SHP77 treated with DMSO at 0.1 percent for 48 hours (cell line): ENCODE measurements around the gene NINL.
"Not testable (repeated sequence)": the region's sequence is repeated elsewhere in the genome, so short reads cannot be mapped to it uniquely, and the experiment has no call there.

ENCODE experiments used
- DNase-seq: peaks from one replicate; lab custom pipeline; 2025; lab: John Stamatoyannopoulos, UW

The NINL gene

DNA sequence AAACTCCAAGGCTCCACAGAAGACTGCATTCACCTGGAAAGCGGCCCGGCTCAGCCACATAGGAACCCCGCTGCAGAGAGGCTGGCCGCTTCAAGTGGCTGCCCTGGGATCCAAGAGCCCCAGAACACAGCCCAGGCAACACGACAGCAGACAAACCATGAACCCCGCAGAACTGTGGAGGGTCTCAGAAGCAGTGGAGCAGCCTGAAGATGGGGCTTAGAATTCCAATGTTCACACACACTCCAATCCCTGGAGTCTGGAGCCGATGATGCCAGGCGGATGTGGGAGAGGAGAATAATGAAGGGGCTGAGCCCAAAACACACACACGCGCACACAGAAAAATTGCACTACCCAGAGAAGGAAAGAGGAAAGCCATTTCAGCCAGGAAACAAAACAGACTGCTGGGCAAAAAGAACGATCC is 52.4 kb downstream of the NINL start:
- no peak for DNase-seq

DNA sequence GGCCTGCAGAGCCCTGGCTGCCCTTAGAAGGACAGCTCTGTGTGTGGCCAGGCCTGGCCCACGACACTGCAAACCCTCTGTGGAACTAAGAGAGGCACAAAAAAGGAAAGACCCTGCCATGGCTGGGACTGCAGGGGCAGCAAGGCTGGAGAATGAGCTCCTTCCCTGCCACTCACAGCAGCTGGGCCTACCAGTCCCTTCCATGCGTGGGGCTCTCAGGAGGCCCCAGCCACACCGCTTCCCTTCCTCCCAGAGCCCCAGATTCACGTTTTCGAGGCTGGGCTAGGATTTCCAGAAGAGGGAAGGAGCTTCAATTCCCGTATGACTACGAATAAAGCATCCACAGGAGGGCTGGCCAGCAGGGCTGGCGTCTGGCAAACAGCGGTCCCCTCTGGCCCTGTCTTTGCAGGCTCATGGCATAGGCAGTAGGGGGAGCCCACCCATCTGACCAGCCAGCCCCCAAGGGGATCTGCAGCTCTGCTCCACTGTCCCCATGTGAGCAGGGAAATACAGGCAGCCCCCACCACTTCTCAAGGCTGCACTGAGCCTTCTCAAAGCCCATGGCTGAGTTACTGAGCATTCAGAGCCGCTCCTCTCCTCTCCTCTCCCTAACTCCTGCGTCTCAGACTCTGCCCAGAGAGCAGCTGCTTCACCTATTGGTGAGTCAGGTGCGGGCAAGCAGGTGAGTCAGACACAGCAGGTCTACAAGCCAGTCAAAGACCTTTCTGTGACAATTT is 53.1 kb downstream of the NINL start:
- no peak for DNase-seq

DNA sequence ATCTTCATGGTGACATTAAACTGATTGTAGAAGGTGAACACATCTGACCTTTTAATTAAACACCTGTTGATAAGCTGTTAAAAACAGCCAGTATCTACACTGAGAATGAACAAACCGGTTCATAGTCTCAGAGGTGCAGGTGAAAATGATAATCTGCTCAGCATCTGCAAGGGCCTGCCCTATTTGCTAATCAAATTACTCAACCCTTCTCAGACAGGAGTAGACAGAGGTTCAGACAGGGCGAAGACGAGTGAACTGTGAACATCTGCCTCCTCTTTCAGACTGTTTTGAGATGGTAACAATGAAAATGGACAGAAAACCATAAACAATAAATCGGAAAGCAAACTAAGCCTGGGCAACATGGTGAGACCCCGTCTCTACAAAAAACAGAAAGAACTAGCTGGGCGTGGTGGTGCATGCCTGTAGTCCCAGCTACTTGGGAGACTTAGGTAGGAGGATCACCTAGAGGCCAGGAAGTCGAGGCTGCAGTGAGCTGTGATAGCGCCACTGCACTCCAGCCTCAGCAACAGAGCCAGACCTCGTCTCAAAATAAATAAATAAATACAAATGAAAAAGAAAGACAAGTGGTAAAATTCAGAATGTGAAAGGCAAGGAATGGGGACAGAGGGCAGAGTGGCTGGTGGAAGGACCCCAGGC is 55.9 kb downstream of the NINL start:
- DNase-seq, result no peak

DNA sequence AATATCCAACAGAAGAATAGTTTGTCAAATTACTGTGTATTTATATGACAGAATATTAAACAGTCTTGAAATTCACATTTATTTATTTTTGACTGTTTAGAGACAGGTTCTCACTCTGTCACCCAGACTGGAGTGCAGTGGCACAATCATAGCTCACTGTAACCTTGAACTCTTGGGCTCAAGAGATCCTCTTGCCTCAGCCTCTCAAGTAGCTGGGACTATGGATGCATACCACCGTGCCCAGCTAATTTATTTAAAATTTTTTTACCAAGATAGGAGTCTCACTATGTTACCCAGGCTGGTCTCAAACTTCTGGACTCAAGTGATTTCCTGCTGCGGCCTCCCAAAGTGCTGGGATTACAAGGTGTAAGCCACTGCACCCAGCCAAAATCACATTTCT is 57.4 kb downstream of the NINL start:
- no peak for DNase-seq

DNA sequence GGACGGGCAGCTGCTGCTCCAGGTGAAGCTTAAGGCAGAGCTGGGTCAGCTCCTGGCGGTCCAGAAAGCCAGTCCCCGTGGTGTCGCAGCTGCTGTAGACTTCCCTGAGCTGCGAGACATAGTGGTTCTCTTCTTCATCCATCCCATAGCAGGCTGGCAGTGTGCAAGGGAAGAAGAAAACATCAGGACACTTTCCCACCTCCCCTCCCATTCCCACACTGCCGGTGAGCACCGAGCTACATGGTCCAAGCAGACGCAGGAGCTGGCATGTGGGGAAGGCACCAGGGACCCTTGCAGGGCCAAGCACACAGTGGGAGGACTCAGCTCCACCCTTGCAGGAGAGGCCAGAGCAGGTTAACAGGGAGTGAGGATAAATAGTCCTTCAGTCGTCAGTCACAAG is 58.9 kb downstream of the NINL start:
- no peak for DNase-seq

DNA sequence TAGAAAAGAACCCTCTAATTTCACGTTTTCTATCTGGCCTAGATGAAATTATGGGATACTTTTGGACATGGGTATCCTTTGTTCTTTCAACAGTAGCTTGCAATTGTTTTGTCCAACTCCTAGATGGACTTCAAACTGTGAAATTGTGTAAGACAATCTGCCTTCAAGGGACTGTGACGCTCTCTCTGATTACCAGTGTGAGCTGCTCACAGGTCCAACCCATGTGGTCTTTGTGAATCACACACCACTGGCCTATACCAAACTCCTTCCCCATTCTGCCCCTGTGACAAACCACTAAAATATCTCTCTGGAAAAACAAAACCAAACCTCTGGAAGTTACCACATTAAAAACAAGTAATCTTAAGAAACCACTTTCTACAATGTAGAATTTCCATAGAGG is 59.5 kb downstream of the NINL start:
- DNase-seq, result no peak

DNA sequence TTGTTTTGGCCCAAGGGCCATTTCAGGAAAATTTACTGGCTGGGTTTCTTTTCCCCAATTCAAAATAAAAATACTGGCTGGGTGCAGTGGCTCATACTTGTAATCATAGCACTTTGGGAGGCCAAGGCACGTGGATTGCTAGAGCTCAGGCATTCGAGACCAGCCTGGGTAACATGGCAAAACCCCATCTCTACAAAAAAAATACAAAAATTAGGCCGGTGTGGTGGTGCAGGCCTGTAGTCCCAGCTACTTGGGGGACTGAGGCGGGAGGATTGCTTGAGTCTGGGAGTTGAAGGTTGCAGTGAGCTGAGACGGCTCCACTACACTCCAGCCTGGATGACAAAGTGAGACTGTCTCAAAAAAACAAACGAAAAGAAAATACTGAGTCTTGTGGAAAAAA is 60.0 kb downstream of the NINL start:
- DNase-seq, result no peak

DNA sequence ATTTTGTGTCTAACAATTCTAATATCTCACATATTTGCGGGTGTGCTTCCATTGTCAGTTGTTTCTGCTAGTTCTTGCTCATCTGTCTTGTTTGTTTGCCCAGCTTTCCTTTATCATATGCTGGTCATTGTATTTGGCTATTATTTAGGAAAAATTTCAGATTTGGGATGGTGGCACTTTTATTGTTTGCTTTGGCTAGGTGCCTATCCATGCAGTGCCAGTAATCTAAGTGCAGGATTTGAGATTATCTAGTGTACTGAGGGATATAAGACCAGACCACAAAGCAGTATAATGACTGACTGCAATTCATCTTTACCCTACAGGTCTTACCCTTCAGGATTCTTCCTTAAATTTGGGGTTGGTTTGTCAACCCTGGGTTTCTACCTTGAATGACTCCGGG is 63.9 kb downstream of the NINL start:
- DNase-seq, result no peak

DNA sequence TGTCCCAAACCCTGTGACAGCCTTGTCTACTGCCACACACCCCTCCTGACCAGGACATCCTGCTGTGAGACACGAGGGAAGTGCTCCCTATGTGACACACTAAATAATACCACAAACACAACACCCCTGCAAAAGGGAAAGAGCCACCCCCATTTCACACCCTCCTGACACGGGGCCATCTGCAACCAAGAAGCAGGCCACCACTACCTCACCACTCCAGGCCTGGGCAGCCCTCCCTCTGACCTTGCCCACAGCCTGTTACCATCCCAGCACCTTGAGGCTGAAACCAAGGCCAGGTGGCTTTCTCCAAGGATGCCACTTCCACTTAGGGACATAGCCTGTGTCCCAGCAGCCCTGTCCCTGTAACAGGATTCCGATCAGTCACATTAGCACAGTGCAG is 68.2 kb downstream of the NINL start:
- DNase-seq, result no peak

DNA sequence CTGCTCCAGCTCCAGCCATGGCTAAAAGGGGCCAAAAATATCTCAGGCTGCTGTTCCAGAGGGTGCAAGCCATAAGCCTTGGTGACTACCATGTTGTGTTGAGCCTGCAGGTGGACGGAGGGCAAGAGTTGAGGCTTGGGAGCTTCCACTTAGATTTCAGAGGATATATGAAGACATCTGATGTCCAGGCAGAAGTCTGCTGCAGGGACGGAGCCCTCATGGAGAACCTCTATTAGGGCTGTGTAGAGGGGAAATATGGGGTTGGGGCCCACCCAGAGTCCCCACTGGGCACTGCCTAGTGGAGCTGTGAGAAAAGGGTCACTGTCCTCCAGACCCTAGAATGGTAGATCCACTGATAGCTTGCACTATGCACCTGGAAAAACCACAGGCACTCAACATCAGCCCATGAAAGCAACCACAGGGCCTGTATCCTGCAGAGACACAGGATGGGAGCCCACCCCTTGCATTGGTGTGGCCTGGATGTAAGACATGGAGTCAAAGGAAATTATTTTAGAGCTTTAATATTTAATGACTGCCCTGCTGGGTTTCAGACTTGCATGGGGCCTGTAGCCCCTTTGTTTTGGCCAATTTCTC is 70.5 kb downstream of the NINL start:
- no peak for DNase-seq

DNA sequence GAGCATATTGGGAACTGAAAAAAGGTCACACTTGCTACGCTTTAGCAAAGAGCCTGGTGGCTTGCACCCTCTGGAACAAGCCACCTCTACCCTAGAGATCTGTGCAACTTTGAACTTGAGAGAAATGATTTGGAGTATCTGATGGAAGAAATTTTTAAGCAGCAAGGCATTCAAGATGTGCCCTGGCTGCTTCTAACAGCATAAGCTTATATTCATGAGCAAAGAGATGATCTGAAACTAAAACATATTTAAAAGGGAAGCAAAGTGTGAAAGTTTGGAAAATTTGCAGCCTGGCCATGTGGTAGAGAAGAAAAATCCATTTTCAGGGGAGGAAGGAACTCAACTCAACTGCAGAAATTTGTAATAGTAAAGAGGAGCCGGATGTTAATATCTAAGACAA is 71.1 kb downstream of the NINL start:
- no peak for DNase-seq

DNA sequence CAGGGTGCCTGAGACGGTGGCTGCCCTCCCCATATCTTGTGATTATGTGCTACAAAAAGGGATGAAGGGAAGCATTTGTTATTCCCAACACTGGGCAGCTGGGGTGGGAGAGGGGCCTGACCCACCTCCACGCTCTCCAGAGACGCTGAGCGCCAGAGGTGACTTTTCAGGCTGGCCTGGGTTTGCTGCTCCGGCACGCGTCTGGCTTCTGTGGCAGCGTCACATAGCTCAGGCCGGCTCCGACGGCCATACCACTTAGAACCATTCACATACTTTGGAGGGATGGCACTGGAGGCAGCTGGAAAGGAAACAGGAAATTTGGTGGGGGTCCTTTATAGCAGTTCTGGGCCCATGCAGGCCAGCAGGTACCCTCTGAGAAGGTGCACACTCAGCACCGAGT is 72.6 kb downstream of the NINL start:
- no peak for DNase-seq

DNA sequence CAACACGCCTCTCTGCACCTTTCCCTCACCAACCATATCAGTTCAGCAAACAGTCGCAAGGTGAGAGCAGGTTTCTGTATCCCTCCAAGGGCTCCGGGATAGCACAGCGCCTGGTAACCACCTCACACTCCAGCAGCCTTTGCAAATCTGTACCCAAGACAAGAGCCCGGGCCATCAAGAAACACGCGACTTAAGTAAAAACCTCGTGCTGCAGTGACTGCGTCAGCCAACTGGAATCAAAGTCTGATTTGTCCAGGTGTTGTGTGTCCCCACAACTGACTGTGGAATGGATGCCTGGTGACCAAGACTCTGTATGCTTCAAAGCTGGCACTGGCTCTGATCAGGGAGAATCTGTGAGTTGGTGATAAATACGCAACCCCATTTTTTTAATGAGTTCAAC is 74.1 kb downstream of the NINL start:
- DNase-seq, result no peak

DNA sequence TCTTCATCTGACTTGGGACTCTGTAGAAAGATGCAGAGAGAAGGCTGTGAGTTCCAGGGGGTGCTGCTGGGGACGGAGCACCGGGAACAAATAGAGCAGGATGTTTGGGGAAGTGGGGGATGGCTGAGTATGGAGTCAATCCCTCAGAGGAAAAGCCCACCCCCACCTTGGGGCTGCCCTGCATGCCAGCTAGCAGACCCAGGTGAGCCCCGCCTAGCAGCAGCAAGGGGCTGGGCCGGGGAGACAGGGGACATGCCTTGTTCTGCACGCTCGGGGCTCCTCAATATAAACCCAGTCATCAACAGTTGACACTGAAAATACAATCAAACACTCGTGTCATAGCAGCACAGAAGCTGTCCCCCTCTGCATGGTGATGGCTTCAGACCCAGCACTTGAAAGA is 74.6 kb downstream of the NINL start:
- no peak for DNase-seq

DNA sequence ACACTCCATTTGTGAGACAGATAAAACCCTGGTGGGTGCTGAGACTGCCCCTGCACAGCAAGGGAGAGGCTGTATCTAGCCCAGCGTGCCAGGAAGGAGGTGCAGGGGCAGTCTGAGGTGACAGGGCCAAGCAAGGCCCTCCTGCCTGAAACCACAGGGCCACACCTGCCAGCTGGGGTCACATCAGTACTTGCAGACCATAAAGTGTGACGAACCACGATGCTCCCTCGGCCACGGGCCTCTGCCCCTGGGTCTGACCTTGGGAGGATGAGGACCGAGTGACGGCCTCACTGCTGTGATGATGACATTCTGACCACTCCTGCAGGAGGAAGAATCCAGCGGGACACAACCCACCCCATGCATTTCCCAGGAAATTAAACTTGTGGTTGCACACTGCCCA is 75.1 kb downstream of the NINL start:
- no peak for DNase-seq

DNA sequence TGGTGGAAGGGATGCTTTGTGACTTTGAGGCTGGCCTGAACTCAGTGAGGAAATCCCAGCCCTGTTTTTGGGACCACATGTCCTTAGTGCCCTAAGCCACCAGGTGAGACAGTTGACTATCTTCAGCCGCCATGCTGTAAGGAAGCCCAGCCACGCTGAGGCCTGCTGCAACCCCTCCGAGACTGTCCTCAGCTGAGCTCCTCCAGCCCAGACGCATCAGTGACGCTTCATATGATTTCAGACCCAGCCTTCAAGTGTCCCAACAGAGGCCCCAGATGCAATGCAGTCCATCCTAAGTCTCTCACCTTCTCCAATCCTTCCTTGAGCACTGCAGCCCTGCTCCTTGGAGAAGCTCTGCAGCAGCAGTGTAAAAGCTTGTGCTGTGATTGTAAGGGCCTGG is 76.2 kb downstream of the NINL start:
- no peak for DNase-seq

DNA sequence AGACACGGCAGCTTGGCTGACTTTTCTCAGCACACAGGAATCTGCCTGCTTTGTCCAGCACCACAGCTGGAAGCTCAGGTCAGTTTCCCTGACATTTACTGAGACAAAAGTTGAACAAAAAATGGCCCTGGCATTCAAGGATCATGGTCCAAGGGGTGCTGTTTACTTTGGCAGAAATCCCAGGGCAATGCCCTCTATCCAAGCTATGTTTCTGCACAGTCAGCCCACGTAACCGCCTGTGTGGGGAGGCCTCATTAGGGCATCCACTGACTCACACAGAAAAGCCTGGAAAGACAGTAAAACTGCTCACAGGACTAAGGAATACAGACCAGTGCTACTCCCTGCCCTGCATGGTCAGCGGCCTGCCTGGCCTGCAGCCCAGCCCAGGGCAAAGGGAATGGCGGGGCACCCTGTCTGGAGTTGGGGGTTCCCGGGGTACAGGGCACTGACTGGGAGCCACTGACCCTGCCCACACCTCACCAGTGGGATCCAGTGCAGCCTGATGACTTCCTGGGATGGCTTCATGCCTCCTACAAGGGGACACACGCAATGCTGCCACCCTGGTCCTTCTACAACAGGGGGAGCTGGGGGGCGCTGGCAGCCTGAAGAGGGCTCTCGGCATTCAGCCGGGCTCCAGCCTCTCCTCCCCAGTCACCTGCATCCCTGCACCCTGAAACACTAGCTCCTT is 77.1 kb downstream of the NINL start:
- peak; percentile 76 for DNase-seq

DNA sequence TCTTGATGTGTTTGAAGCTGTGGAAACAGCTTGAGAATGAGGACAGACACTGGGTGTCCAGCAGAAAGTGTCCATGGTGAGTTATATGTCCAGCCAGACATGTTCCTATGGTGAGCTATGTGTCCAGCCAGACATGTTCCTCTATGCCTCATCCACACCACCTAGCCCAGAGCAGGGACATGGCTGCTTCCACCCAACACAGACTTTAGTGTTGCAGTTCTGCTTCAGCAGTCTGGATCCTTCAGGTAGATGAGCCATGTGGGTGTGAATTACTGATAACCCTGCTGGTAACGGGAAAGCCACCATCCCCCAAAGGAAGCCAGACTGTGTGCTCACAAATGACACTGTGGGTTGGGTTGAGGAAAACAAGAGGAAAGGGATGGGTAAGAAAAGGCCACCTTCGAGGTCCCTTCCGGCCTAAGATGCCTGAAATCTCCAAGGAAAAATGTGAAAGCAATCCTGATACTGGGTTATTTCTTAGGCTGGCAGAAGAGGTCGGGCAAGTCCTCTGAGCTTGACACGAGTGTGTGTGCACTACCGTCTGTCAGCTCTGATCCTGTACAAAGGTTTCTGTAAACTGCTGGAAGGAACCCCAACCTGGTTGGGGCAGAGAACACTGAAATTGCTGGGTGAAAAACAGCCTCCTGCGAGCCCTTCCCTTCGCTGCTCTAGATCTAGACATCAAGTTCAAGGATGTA is 77.8 kb downstream of the NINL start:
- no peak for DNase-seq

DNA sequence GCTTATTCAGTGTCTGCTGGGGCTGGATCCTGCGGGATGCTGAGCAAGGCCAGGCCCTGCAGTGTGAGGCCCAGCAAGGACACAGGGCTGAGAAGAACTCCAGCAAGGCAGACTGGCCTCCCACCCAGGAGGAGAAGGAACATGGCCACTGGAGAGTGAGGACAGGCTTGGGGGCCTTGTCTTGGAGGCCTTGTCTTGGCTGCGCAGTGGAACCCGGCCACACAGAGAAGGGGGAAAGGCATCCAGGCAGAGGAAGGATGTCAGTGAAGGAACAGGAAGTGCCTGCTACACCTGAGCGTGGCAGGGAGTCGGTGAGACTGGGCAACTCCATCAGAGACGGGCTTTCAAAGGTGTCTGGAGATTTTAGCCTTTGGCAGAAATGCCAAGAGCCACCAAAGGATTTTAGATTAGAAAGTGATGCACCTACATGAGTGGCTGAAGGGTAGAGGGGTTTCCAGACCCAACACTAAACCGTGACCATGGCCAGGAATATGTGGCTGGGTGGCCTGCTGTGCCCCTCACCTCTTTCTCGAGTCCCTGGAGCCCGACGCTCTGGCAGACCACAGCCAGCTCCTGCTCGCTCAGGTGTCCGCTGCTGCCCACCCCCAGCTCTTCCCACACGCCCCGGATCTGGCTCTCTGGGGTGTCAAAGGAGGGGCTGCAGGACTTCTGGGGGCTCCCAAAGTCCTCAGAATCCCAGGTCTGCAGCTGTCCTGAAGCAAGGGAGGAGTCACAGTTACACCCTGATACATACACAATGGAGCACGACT is 80.8 kb downstream of the NINL start:
- no peak for DNase-seq

DNA sequence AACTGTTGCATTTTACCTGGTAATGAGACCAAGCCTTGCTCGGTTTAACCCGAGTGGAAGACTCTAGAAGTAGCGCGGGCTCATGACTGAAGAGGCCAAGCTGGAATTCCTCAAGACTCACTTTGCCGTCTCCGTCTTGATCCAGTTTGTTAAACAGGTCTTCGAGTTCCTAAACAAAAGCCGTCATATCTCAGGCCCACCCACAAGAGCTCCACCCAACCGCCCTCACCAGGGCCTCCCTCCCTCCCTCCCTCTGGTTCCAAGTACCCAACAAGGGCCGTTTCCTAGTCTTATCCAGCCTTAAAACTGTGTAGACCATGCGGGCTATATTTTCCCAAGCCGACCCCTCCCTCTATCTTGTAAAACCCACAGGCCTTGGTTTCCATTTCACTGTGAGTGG is 81.4 kb downstream of the NINL start:
- no peak for DNase-seq

DNA sequence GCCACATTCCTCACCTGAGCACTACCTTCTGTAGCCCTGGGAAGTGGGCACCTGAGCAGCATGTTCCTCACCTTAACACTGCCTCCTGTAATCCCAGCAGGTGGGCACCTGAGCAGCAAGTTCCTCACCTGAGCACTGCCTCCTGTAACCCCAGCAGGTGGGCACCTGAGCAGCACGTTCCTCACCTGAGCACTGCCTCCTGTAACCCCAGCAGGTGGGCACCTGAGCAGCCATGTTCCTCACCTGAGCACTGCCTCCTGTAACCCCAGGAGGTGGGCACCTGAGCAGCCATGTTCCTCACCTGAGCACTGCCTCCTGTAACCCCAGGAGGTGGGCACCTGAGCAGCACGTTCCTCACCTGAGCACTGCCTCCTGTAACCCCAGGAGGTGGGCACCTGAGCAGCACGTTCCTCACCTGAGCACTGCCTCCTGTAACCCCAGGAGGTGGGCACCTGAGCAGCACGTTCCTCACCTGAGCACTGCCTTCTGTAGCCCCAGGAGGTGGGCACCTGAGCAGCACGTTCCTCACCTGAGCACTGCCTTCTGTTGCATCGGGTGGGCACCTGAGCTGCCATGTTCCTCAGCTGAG is 82.2 kb downstream of the NINL start:
- DNase-seq, result not testable (repeated sequence)
